PC-3 (cell line): ENCODE data around the gene PJVK. TPM values are rescaled to one million over a fixed set of nuclear protein-coding genes. Genes with fewer than 3 reads are reported as not detected.
A peak's percentile ranks its signal among the peaks of the same experiment; 100 is the strongest.

Experiments used
- ATAC-seq: fragments of 200-7000 bp; cut with Tn5 transposase; 2 replicates; pipeline ENCODE4 v1.9.1; 2020; ENCODE audit warnings: mild to moderate bottlenecking, moderate library complexity
- BruUV-seq: library from RNA; stranded (reverse); fragments of 400-500 nt; replicated peaks from 2 replicates; lab custom pipeline; 2021; lab: Mats Ljungman, UMichigan
- CTCF ChIA-PET: fragments of 300-600 bp; sonication (Branson Sonifier 250); formaldehyde crosslinking; loops from one replicate; lab custom pipeline; 2022; ENCODE audit warnings: antibody characterized with exemption; lab: Charles Lee
- POLR2A ChIA-PET: fragments of 300-600 bp; sonication (Branson Sonifier 250); formaldehyde crosslinking; loops from one replicate; lab custom pipeline; 2022; ENCODE audit warnings: antibody characterized with exemption; ENCODE audit not compliant: unreplicated experiment; lab: Charles Lee
- DNase-seq: peaks from one replicate; pipeline ENCODE4 v3.0.0-alpha.2; 2015
- H2AFZ ChIP-seq: fragments of 300-600 bp; sonication (generic); 2 replicates; pipeline ENCODE4 v1.6.0; 2016; ENCODE audit warnings: antibody characterized with exemption, low read length
- H3F3A ChIP-seq: fragments of 300-600 bp; sonication (generic); one replicate; pipeline ENCODE4 v1.6.0; 2017; ENCODE audit warnings: antibody characterized with exemption, low read length, control low read depth, mild to moderate bottlenecking; ENCODE audit not compliant: unreplicated experiment
- H3K27ac ChIP-seq: fragments of 300-600 bp; sonication (generic); 2 replicates; pipeline ENCODE4 v1.5.1; 2016; ENCODE audit warnings: mild to moderate bottlenecking, low read length
- H3K27me3 ChIP-seq: fragments of 300-600 bp; sonication (generic); 2 replicates; pipeline ENCODE4 v1.6.1; 2016; ENCODE audit warnings: low read length, mixed read lengths
- H3K36me3 ChIP-seq: fragments of 300-600 bp; sonication (generic); 2 replicates; pipeline ENCODE4 v1.6.1; 2016; ENCODE audit warnings: low read depth, mixed run types, low read length, mixed read lengths
- H3K4me1 ChIP-seq: fragments of 300-600 bp; sonication (generic); 2 replicates; pipeline ENCODE4 v1.5.1; 2016; ENCODE audit warnings: low read length; ENCODE audit not compliant: insufficient read depth
- H3K4me2 ChIP-seq: fragments of 300-600 bp; sonication (generic); 2 replicates; pipeline ENCODE4 v1.6.0; 2016; ENCODE audit warnings: low read length
- H3K4me3 ChIP-seq: fragments of 300-600 bp; sonication (generic); 2 replicates; pipeline ENCODE4 v1.5.1; 2016; ENCODE audit warnings: mild to moderate bottlenecking, low read length, mixed read lengths
- H3K79me2 ChIP-seq: fragments of 300-600 bp; sonication (generic); 2 replicates; pipeline ENCODE4 v1.6.1; 2017; ENCODE audit warnings: low read length, mixed read lengths
- H3K9ac ChIP-seq: fragments of 300-600 bp; sonication (generic); 2 replicates; pipeline ENCODE4 v1.6.0; 2016; ENCODE audit warnings: mild to moderate bottlenecking, low read length
- H3K9me2 ChIP-seq: fragments of 300-600 bp; sonication (generic); replicated peaks from 2 replicates; pipeline ENCODE4 v1.6.1; 2016; ENCODE audit warnings: mixed run types, low read length, mixed read lengths
- H3K9me3 ChIP-seq: fragments of 300-600 bp; sonication (generic); 2 replicates; pipeline ENCODE4 v1.6.1; 2016; ENCODE audit warnings: low read length, mixed read lengths
- H4K20me1 ChIP-seq: fragments of 300-600 bp; sonication (generic); 2 replicates; pipeline ENCODE4 v1.6.1; 2016; ENCODE audit warnings: low read length, mixed read lengths
- EZH2 ChIP-seq: fragments of 300-600 bp; sonication (generic); IDR thresholded peaks from one replicate; pipeline ENCODE4 v1.6.1; 2017; ENCODE audit warnings: antibody characterized with exemption, mild to moderate bottlenecking, low read length; ENCODE audit not compliant: unreplicated experiment
- EZH2phosphoT487 ChIP-seq: fragments of 300-600 bp; sonication (generic); IDR thresholded peaks from 2 replicates; pipeline ENCODE4 v1.6.1; 2018; ENCODE audit warnings: mild to moderate bottlenecking, antibody characterized with exemption, low read length, borderline replicate concordance
- intact Hi-C: fragments of 100-400 bp; cut with micrococcal nuclease; formaldehyde crosslinking; loops from 2 replicates; pipeline ENCODE4 v1.9.0; 2023
- total RNA-seq: library from RNA; depleted of rRNA; stranded (reverse); fragments of >200 nt; gene quantifications from 2 replicates; pipeline ENCODE4 v1.2.3, GENCODE V29; 2014
- TF ChIP-seq, protein P1 (sequence below): fragments of 300-600 bp; sonication (generic); conservative IDR thresholded peaks from 2 replicates; pipeline ENCODE4 v1.5.1; 2017; ENCODE audit warnings: antibody characterized with exemption, low read depth, mild to moderate bottlenecking, low read length

Gene PJVK
- total RNA-seq, 1 experiment from 2014 or later: 0.87 TPM

DNA sequence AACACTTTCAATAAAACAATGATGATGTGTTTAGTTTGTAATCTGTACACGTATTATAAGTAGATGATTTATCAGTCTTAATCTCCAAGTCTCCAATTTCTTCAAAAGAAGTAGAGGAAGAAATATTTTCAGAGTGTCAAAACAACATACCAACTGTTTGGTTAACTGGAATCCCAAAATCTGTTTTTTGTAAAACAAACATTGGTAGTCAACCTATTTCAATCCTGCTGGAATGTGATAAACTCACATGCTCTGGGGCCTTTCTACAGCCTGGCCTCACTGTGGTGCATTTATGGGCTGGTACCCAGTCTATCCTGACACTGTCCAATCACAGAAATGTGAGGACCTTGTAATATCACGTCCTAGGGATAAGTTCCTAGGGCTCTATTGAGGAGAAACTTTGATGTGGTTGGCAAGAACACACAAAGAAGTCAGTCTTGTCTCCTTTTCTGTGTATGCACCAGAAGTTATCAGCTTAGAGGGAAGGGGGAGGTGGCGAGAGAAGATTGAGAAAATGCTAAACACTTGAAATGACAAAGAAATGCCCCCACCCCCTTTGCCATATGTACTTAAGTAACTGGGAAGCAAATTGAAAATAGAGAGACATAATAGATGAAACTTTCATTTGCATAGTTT, 47.4 kb upstream of the PJVK start:
- Histone ChIP-seq H3K9me3 (no peaks in the 10 kb centered on the region), H3K27ac (no peak overlapping the region), H3K9ac (no peak overlapping the region), H2AFZ (no peak overlapping the region), H3K36me3 (no peaks in the 10 kb centered on the region), H3K4me3 (no peak overlapping the region), H3F3A (no peaks in the 10 kb centered on the region), H3K79me2 (no peaks in the 10 kb centered on the region), H3K27me3 (no peaks in the 10 kb centered on the region), H3K4me2 (peak overlapping the region; percentile 43), H4K20me1 (no peaks in the 10 kb centered on the region), H3K9me2 (no peaks in the 10 kb centered on the region), H3K4me1 (peaks cover 18% of the 10 kb centered on the region)
- intact Hi-C loops: no loop called here
- POLR2A ChIA-PET: interaction anchor here (0.6 to 0.7 kb wide), 2 partner anchors 9 to 569 kb away, joined by 3 to 4 read pairs; no protein-coding TSS in a partner anchor
- TF ChIP-seq, protein P1, sequence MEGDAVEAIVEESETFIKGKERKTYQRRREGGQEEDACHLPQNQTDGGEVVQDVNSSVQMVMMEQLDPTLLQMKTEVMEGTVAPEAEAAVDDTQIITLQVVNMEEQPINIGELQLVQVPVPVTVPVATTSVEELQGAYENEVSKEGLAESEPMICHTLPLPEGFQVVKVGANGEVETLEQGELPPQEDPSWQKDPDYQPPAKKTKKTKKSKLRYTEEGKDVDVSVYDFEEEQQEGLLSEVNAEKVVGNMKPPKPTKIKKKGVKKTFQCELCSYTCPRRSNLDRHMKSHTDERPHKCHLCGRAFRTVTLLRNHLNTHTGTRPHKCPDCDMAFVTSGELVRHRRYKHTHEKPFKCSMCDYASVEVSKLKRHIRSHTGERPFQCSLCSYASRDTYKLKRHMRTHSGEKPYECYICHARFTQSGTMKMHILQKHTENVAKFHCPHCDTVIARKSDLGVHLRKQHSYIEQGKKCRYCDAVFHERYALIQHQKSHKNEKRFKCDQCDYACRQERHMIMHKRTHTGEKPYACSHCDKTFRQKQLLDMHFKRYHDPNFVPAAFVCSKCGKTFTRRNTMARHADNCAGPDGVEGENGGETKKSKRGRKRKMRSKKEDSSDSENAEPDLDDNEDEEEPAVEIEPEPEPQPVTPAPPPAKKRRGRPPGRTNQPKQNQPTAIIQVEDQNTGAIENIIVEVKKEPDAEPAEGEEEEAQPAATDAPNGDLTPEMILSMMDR: no peak
- CTCF ChIA-PET: interaction anchor here (1.1 kb wide), 1 partner anchor 94 kb away, joined by 3 read pairs; no protein-coding TSS in a partner anchor
- ATAC-seq: no peak
- DNase-seq: no peak
- BruUV-seq: no TSS peak

DNA sequence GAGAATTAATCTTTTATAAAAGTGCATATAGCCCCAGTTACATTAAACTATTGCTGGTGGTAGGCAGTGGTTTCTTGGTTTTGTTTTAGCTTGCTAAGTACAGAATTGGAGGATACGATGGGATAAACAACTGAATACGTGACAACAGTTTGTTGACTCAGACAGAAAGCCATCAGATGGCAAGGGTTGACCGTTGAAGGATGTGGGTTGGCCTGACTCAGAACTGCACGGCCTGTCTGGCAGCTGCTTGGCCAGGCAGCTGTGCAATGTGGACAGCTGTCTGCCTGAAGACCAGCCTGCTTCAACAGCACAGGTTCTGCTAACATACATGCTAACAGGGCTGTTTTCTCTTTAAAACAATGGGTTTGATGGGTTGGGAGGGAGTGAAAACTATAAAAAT, 46.8 kb upstream of the PJVK start:
- POLR2A ChIA-PET: interaction anchor here (0.6 to 0.7 kb wide), 2 partner anchors 8 to 570 kb away, joined by 3 to 4 read pairs; no protein-coding TSS in a partner anchor
- Histone ChIP-seq H3K36me3 (no peaks in the 10 kb centered on the region), H3K79me2 (no peaks in the 10 kb centered on the region), H3K9me2 (no peaks in the 10 kb centered on the region), H3K4me1 (peaks cover 18% of the 10 kb centered on the region), H3K27ac (no peak overlapping the region), H4K20me1 (no peaks in the 10 kb centered on the region), H3F3A (no peaks in the 10 kb centered on the region), H3K4me3 (no peak overlapping the region), H3K27me3 (no peaks in the 10 kb centered on the region), H2AFZ (no peak overlapping the region; the same call in 1 of the 2 replicates), H3K9ac (no peak overlapping the region), H3K9me3 (no peaks in the 10 kb centered on the region), H3K4me2 (peak overlapping the region; percentile 43)
- ATAC-seq: peak; percentile 100
- CTCF ChIA-PET: interaction anchor here (1.1 kb wide), 1 partner anchor 95 kb away, joined by 3 read pairs; no protein-coding TSS in a partner anchor
- TF ChIP-seq EZH2phosphoT487 (no peak), EZH2 (no peak)
- TF ChIP-seq, protein P1: no peak
- intact Hi-C loops: no loop called here
- peak; percentile 84 for DNase-seq
- BruUV-seq: no TSS peak

DNA sequence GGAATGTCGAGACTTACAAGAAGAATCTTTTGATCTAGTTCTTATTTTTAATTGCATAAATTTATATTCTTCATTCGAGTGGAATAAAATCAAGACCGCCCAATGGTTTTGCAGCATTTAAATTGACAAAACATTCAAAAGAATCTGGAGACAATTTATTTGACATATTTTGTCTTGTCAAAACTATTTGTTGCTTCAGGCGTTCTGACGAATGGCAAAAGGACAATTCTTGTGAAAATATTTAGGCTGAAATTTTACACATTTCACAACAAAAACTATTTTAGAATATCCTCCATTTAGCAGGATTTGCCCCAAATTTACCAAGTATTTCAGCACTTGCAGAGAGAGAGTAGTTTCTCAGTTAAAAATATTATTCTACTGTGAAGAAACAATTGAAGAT, 41.9 kb upstream of the PJVK start:
- Histone ChIP-seq H3K9me3 (no peaks in the 10 kb centered on the region), H4K20me1 (no peaks in the 10 kb centered on the region), H2AFZ (peak overlapping the region; percentile 19; the same call in 1 of the 2 replicates), H3F3A (no peaks in the 10 kb centered on the region), H3K36me3 (no peaks in the 10 kb centered on the region), H3K4me3 (no peak overlapping the region), H3K4me2 (no peak overlapping the region), H3K79me2 (no peaks in the 10 kb centered on the region), H3K27ac (no peak overlapping the region), H3K9ac (no peak overlapping the region), H3K4me1 (peaks cover 7% of the 10 kb centered on the region), H3K27me3 (no peaks in the 10 kb centered on the region), H3K9me2 (no peaks in the 10 kb centered on the region)
- intact Hi-C loops: no loop called here
- ChIA-PET CTCF (no interaction called here), POLR2A (no interaction called here)
- DNase-seq (no peak), ATAC-seq (no peak)
- no TSS peak for BruUV-seq
- TF ChIP-seq EZH2 (no peak), EZH2phosphoT487 (no peak)
- TF ChIP-seq, protein P1: no peak
